ENCODE measurements around the gene PRKCB.
"Not testable (repeated sequence)": the region's sequence is repeated elsewhere in the genome, so short reads cannot be mapped to it uniquely, and the experiment has no call there.

Gene PRKCB

GRCh38 chr16:24151482-24151939, 315.7 kb downstream of the PRKCB start:
- DNase-seq (ENCODE audit: extremely low read depth in 1 of 2, low read depth in 1 of 2) = peak in 1 of 2 donors; percentile 4

- not testable (repeated sequence) for DNase-seq (ENCODE audit: extremely low read depth in 1 of 2, low read depth in 1 of 2)
Measured at GRCh38 chr16:24152048-24152447, 316.3 kb downstream of the PRKCB start.

DNA sequence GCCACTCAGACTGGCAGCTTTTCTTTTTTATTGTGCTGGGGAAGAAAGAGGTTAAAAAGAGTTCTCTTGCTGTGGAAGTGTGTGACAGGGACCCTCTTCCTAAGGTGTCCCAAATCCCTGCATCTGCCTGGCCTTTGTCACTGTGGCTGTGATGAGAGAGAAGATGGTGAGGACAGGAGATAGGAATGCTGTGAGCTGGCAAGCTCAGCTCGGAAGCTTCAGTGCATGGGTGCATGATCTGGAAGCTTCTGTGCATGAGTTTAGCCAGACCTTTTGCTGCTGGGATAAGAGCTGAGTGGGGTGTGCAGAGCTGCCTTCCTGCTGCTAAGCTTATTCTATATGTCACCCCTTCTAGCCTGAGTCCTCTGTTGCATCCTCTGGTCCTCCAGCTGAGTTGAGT, 317.0 kb downstream of the PRKCB start:
- no peak for DNase-seq (ENCODE audit: extremely low read depth in 1 of 2, low read depth in 1 of 2)

DNA sequence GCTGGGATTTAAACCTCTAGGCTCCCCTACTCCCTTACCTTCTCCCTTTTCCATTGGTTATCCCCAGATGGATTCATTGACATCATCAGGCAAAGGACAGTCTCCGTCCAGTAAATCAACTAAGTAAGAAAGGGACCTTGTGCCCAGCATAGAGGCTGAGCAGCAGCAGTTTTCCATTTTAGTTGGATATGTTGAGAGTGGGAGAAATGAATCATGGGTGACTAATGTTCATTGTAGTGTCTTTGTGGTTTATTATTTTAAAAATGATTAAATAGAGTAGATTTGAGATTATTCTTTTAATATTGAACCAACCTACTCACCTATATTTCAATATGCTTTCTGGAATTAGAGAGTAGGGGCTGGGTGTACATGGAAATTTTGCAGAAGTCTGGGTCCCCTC, 321.0 kb downstream of the PRKCB start:
- DNase-seq (ENCODE audit: extremely low read depth in 1 of 2, low read depth in 1 of 2) = no peak

DNA sequence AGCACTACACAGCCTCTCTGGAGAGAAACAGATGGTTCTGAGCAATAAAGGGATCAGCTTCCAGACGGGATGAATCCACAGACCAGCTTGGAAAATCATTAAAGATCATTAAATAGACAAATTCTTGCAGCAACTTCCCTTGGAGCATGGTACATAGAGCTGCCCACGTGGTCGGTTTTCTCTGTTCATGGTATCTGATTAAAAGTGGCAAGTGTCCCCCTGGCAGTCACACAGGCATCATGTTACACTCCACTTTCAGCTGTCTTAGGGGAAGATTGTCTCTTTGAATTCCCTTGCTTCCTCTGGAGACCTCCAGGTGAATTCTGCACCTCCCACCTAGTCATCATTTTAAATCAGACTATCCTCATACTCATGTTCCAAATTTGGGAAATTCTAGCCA, 328.2 kb downstream of the PRKCB start:
- DNase-seq (ENCODE audit: extremely low read depth in 1 of 2, low read depth in 1 of 2) = no peak

GRCh38 chr16:24164416-24164815, 328.6 kb downstream of the PRKCB start:
- no peak for DNase-seq (ENCODE audit: extremely low read depth in 1 of 2, low read depth in 1 of 2)

- no peak for DNase-seq (ENCODE audit: extremely low read depth in 1 of 2, low read depth in 1 of 2)
Measured at GRCh38 chr16:24165273-24165672, 329.5 kb downstream of the PRKCB start.

- no peak for DNase-seq (ENCODE audit: extremely low read depth in 1 of 2, low read depth in 1 of 2)
Measured at GRCh38 chr16:24166661-24167528, 331.1 kb downstream of the PRKCB start.

GRCh38 chr16:24168856-24169255, 333.1 kb downstream of the PRKCB start:
- no peak for DNase-seq (ENCODE audit: extremely low read depth in 1 of 2, low read depth in 1 of 2)

- no peak for DNase-seq (ENCODE audit: extremely low read depth in 1 of 2, low read depth in 1 of 2)
Measured at GRCh38 chr16:24170407-24170806, 334.6 kb downstream of the PRKCB start.

DNA sequence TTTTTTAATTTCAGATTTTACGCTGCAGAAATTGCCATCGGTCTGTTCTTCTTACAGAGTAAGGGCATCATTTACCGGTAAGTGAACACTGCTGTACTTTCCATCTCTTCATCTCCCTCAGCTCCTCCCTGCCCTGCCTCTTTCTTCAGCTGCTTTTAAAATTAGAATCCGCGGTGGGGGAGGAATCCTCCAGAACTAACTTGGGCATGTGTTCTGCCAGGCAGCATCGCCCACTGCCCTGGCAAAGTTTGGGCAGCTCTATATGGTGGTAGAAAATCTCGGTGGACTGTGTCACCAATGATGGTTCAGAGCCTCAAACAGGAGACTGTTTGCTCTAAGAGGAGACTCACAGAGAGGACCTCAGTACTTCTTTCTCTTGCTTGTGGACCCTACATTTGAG, 338.7 kb downstream of the PRKCB start:
- no peak for DNase-seq (ENCODE audit: extremely low read depth in 1 of 2, low read depth in 1 of 2)

- no peak for DNase-seq (ENCODE audit: extremely low read depth in 1 of 2, low read depth in 1 of 2)
Measured at GRCh38 chr16:24174957-24175356, 339.2 kb downstream of the PRKCB start.

DNA sequence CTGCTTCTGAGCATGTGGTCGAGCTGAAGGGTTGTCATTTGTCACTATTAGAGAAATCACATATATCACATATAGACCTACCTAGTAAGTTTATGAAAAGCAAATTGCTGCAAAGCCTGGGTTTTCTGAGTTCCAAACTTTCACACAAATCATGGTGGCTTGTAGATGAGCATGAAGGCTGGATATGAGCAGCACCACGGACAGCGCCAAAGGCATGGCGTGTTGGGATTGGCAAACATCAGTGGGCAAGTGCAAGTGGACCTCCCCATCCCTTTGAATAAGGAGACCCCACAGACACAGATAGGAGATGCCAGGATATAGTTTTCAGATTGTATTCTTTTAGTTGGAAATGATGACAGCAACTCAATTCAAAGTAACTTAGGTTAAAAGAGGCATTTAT, 342.7 kb downstream of the PRKCB start:
- DNase-seq (ENCODE audit: extremely low read depth in 1 of 2, low read depth in 1 of 2) = no peak

DNA sequence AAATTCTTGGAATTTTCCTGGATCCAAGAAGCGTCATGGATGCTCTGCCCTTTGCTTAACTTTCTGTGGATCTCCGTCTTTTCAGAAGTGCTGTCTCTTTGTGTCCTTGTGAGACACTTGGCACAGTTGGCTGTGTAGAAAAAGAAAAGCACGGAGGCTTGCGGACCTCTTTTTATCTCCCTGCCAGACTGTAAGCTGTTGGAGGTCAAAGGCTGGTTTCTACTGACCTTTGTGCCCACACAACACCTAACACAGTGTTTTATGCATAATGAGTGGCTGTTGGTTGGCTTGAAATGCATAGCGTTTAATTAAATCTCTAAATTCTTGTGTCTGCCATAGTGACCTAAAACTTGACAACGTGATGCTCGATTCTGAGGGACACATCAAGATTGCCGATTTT, 344.7 kb downstream of the PRKCB start:
- no peak for DNase-seq (ENCODE audit: extremely low read depth in 1 of 2, low read depth in 1 of 2)

- no peak for DNase-seq (ENCODE audit: extremely low read depth in 1 of 2, low read depth in 1 of 2)
Measured at GRCh38 chr16:24188021-24188542, 352.3 kb downstream of the PRKCB start.

GRCh38 chr16:24188751-24189318, 353.1 kb downstream of the PRKCB start:
- no peak for DNase-seq (ENCODE audit: extremely low read depth in 1 of 2, low read depth in 1 of 2)

- no peak for DNase-seq (ENCODE audit: extremely low read depth in 1 of 2, low read depth in 1 of 2)
Measured at GRCh38 chr16:24189941-24190340, 354.2 kb downstream of the PRKCB start.

GRCh38 chr16:24191876-24192402, 356.2 kb downstream of the PRKCB start:
- no peak for DNase-seq (ENCODE audit: extremely low read depth in 1 of 2, low read depth in 1 of 2)

- no peak for DNase-seq (ENCODE audit: extremely low read depth in 1 of 2, low read depth in 1 of 2)
Measured at GRCh38 chr16:24195221-24195620, 359.4 kb downstream of the PRKCB start.

DNA sequence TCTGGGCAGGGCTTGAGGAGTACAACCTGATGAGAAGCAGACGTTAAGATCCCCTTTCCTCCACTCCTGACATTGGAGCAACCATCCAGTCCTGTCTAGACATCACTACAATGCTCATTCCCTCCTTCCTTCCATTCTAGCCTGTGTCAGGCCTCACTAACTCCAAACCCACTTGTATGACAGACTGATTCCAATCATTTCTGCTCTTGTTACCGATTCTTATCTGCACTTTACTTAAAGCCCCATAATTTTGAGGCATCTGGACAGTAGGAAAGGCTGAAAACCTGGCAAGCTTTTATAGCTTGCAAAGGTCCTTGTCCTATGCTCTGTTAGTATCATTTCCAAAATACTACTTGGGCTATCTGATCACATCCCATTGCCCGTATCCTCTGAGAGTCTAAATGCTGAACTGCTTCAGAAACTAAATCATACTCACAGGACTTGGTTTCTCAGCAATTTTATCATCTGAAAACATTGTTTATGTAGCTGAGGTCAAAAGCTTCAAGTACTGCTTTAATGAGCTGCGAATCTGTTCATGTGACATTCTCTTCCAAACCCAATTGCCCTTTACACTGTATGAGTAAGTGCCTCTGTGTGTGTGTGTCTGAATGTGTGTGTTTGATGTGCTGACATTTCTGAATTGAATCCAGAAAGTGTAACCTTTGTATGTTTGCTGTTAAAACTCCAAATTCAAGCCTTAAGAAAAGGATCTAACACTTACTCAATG, 363.2 kb downstream of the PRKCB start:
- DNase-seq (ENCODE audit: extremely low read depth in 1 of 2, low read depth in 1 of 2) = no peak

- no peak for DNase-seq (ENCODE audit: extremely low read depth in 1 of 2, low read depth in 1 of 2)
Measured at GRCh38 chr16:24203675-24204074, 367.9 kb downstream of the PRKCB start.
